CD8-positive, alpha-beta memory T cell (primary cell): Measurements from ENCODE around the gene NCAM1. TPM values are rescaled to one million over a fixed set of nuclear protein-coding genes. Genes with fewer than 3 reads are reported as not detected.

Experiments used
- CTCF ChIA-PET: fragments of 350-600 bp; sonication (Branson Sonifier 250); formaldehyde crosslinking; loops from one replicate; lab custom pipeline; 2021; ENCODE audit warnings: antibody characterized with exemption; lab: Charles Lee
- POLR2A ChIA-PET: fragments of 350-600 bp; sonication (Branson Sonifier 250); formaldehyde crosslinking; loops from one replicate; lab custom pipeline; 2021; ENCODE audit warnings: antibody characterized with exemption; lab: Charles Lee
- DNase-seq, 5 donors: peaks; one replicate each; pipeline versions ENCODE4 v3.0.0 to v3.0.0-alpha.2; 2020 to 2022; ENCODE audit warnings: mixed read lengths in 1 of 5
- H3K27ac ChIP-seq: one replicate; pipeline ENCODE4 v1.7.0; 2013; ENCODE audit warnings: low read depth, mild to moderate bottlenecking, low read length, moderate library complexity
- H3K27me3 ChIP-seq: 2 replicates; pipeline ENCODE4 v1.7.0; 2013; ENCODE audit warnings: low read length, mild to moderate bottlenecking; ENCODE audit not compliant: insufficient read depth, poor library complexity, severe bottlenecking
- H3K36me3 ChIP-seq: 2 replicates; pipeline ENCODE4 v1.7.0; 2013; ENCODE audit warnings: mild to moderate bottlenecking, low read length, moderate library complexity; ENCODE audit not compliant: insufficient read depth
- H3K4me1 ChIP-seq: 2 replicates; pipeline ENCODE4 v1.7.0; 2013; ENCODE audit warnings: mild to moderate bottlenecking, low read length, moderate library complexity; ENCODE audit not compliant: insufficient read depth
- H3K4me3 ChIP-seq: 2 replicates; pipeline ENCODE4 v1.7.0; 2013; ENCODE audit warnings: mild to moderate bottlenecking, low read length
- H3K9me3 ChIP-seq: 2 replicates; pipeline ENCODE4 v1.7.0; 2013; ENCODE audit warnings: mild to moderate bottlenecking, low read length
- H3K27ac Mint-ChIP-seq, 8 donors: one replicate each; pipeline ENCODE4 v1.8.0; 2020 to 2021; ENCODE audit warnings: mixed read lengths in 8 of 8, mild to moderate bottlenecking in 6 of 8, inconsistent platforms in 3 of 8, moderate library complexity in 3 of 8
- H3K27me3 Mint-ChIP-seq, 2 donors: one replicate each; pipeline ENCODE4 v1.8.0; 2020 to 2021; ENCODE audit warnings: mixed read lengths in 2 of 2, mild to moderate bottlenecking in 1 of 2, moderate library complexity in 1 of 2
- H3K36me3 Mint-ChIP-seq, 3 donors: one replicate each; pipeline ENCODE4 v1.8.0; 2020 to 2021; ENCODE audit warnings: mixed read lengths in 3 of 3, inconsistent platforms in 1 of 3, mild to moderate bottlenecking in 1 of 3
- H3K4me1 Mint-ChIP-seq, 3 donors: one replicate each; pipeline ENCODE4 v1.8.0; 2020 to 2021; ENCODE audit warnings: mixed read lengths in 3 of 3, inconsistent platforms in 1 of 3, mild to moderate bottlenecking in 1 of 3
- H3K4me3 Mint-ChIP-seq, 7 donors: one replicate each; pipeline ENCODE4 v1.8.0; 2020 to 2021; ENCODE audit warnings: mixed read lengths in 7 of 7, mild to moderate bottlenecking in 6 of 7, moderate library complexity in 4 of 7, inconsistent platforms in 2 of 7
- H3K9me3 Mint-ChIP-seq, 5 donors: one replicate each; pipeline ENCODE4 v1.8.0; 2020 to 2022; ENCODE audit warnings: mixed read lengths in 5 of 5, mild to moderate bottlenecking in 3 of 5, moderate library complexity in 2 of 5, inconsistent platforms in 1 of 5
- polyA plus RNA-seq: library from polyadenylated mRNA; unstranded; fragments of 300-500 nt; fragmentation: Illumina TruSeq; gene quantifications from one replicate; pipeline ENCODE4 v1.2.3, GENCODE V29; 2021
- total RNA-seq, 2 experiments: library from RNA; stranded (reverse); gene quantifications; one replicate each; pipeline ENCODE4 v1.2.3, GENCODE V29; 2021

Gene NCAM1
- total and polyA plus RNA-seq, 3 experiments from 2014 or later: 0.16 to 1.7 TPM; not detected in 1

GRCh38 chr11:113152500-113152899, 191.3 kb downstream of the NCAM1 start:
- Mint-ChIP-seq H3K27me3 (peaks cover 4 to 5% of the 10 kb centered on the region in 2 donors), H3K4me3 (no peak overlapping the region), H3K9me3 (peaks cover 0 to 1% (median 0%) of the 10 kb centered on the region in 5 donors), H3K27ac (no peak overlapping the region), H3K36me3 (no peaks in the 10 kb centered on the region), H3K4me1 (no peaks in the 10 kb centered on the region)
- H3K4me3 ChIP-seq: no peak overlapping the region
- H3K27me3 ChIP-seq: no peaks in the 10 kb centered on the region
- no peaks in the 10 kb centered on the region for H3K4me1 ChIP-seq
- POLR2A ChIA-PET: no interaction called here
- H3K27ac ChIP-seq: no peak overlapping the region
- H3K36me3 ChIP-seq: no peaks in the 10 kb centered on the region
- H3K9me3 ChIP-seq: no peaks in the 10 kb centered on the region
- DNase-seq: no peak
- CTCF ChIA-PET: no interaction called here

- H3K27ac Mint-ChIP-seq: no peak overlapping the region
- Histone ChIP-seq H3K27ac (no peak overlapping the region), H3K4me3 (no peak overlapping the region), H3K36me3 (no peaks in the 10 kb centered on the region), H3K27me3 (no peaks in the 10 kb centered on the region), H3K9me3 (no peaks in the 10 kb centered on the region), H3K4me1 (no peaks in the 10 kb centered on the region)
- ChIA-PET POLR2A (no interaction called here), CTCF (no interaction called here)
- no peak overlapping the region for H3K4me3 Mint-ChIP-seq
- no peak for DNase-seq
- H3K4me1 Mint-ChIP-seq: no peaks in the 10 kb centered on the region
- peaks cover 0 to under 1% (median 0%) of the 10 kb centered on the region in 5 donors for H3K9me3 Mint-ChIP-seq
- no peaks in the 10 kb centered on the region for H3K36me3 Mint-ChIP-seq
- H3K27me3 Mint-ChIP-seq: peaks cover 2 to 4% of the 10 kb centered on the region in 2 donors
Observed at GRCh38 chr11:113153847-113154246, 192.6 kb downstream of the NCAM1 start.

GRCh38 chr11:113159988-113160807, 199.0 kb downstream of the NCAM1 start:
- Histone ChIP-seq H3K27ac (no peak overlapping the region), H3K4me3 (no peak overlapping the region), H3K27me3 (no peaks in the 10 kb centered on the region), H3K9me3 (no peaks in the 10 kb centered on the region), H3K36me3 (no peaks in the 10 kb centered on the region), H3K4me1 (no peaks in the 10 kb centered on the region)
- ChIA-PET CTCF (no interaction called here), POLR2A (no interaction called here)
- Mint-ChIP-seq H3K4me1 (no peaks in the 10 kb centered on the region), H3K4me3 (no peak overlapping the region), H3K27me3 (peaks cover 3% of the 10 kb centered on the region in 2 donors), H3K27ac (no peak overlapping the region), H3K36me3 (no peaks in the 10 kb centered on the region), H3K9me3 (no peaks in the 10 kb centered on the region)
- DNase-seq: no peak

- CTCF ChIA-PET: no interaction called here
- Mint-ChIP-seq H3K4me1 (no peaks in the 10 kb centered on the region), H3K4me3 (no peak overlapping the region), H3K36me3 (no peaks in the 10 kb centered on the region), H3K9me3 (no peaks in the 10 kb centered on the region), H3K27me3 (peaks cover 3% of the 10 kb centered on the region in 2 donors), H3K27ac (no peak overlapping the region)
- H3K4me3 ChIP-seq: no peak overlapping the region
- DNase-seq: no peak
- POLR2A ChIA-PET: no interaction called here
- no peak overlapping the region for H3K27ac ChIP-seq
- H3K9me3 ChIP-seq: no peaks in the 10 kb centered on the region
- H3K4me1 ChIP-seq: no peaks in the 10 kb centered on the region
- H3K36me3 ChIP-seq: no peaks in the 10 kb centered on the region
- H3K27me3 ChIP-seq: no peaks in the 10 kb centered on the region
Observed at GRCh38 chr11:113160808-113161124, 199.5 kb downstream of the NCAM1 start.

- no peak overlapping the region for H3K4me3 Mint-ChIP-seq
- peaks cover 0 to 1% (median 0%) of the 10 kb centered on the region in 5 donors for H3K9me3 Mint-ChIP-seq
- no peaks in the 10 kb centered on the region for H3K36me3 Mint-ChIP-seq
- no peak overlapping the region for H3K27ac ChIP-seq
- peaks cover 3% of the 10 kb centered on the region in 2 donors for H3K27me3 Mint-ChIP-seq
- H3K4me3 ChIP-seq: no peak overlapping the region
- CTCF ChIA-PET: no interaction called here
- H3K36me3 ChIP-seq: no peaks in the 10 kb centered on the region
- DNase-seq: no peak
- no peak overlapping the region for H3K27ac Mint-ChIP-seq
- no peaks in the 10 kb centered on the region for H3K4me1 ChIP-seq
- no peaks in the 10 kb centered on the region for H3K27me3 ChIP-seq
- H3K4me1 Mint-ChIP-seq: no peaks in the 10 kb centered on the region
- no peaks in the 10 kb centered on the region for H3K9me3 ChIP-seq
- POLR2A ChIA-PET: no interaction called here
Observed at GRCh38 chr11:113161711-113162591, 200.7 kb downstream of the NCAM1 start.

- no peak overlapping the region for H3K27ac Mint-ChIP-seq
- H3K27ac ChIP-seq: no peak overlapping the region
- no peak for DNase-seq
- POLR2A ChIA-PET: no interaction called here
- H3K36me3 Mint-ChIP-seq: no peaks in the 10 kb centered on the region
- H3K4me1 ChIP-seq: no peaks in the 10 kb centered on the region
- H3K9me3 ChIP-seq: no peaks in the 10 kb centered on the region
- H3K4me3 ChIP-seq: no peak overlapping the region
- H3K4me1 Mint-ChIP-seq: no peaks in the 10 kb centered on the region
- H3K9me3 Mint-ChIP-seq: peaks cover 0 to 1% (median 0%) of the 10 kb centered on the region in 5 donors
- no peak overlapping the region for H3K4me3 Mint-ChIP-seq
- H3K27me3 ChIP-seq: no peaks in the 10 kb centered on the region
- no peaks in the 10 kb centered on the region for H3K36me3 ChIP-seq
- CTCF ChIA-PET: no interaction called here
- H3K27me3 Mint-ChIP-seq: peaks cover 3% of the 10 kb centered on the region in 2 donors
Observed at GRCh38 chr11:113162592-113162962, 201.4 kb downstream of the NCAM1 start.

- Mint-ChIP-seq H3K4me3 (peak overlapping the region in 1 of 7 donors; percentile 67), H3K4me1 (no peaks in the 10 kb centered on the region), H3K27ac (peak overlapping the region in 1 of 8 donors; percentile 53), H3K36me3 (no peaks in the 10 kb centered on the region), H3K9me3 (peaks cover 0 to 1% (median 0%) of the 10 kb centered on the region in 5 donors), H3K27me3 (peaks cover 3% of the 10 kb centered on the region in 2 donors)
- Histone ChIP-seq H3K27ac (no peak overlapping the region), H3K36me3 (no peaks in the 10 kb centered on the region), H3K27me3 (no peaks in the 10 kb centered on the region), H3K4me3 (no peak overlapping the region), H3K4me1 (no peaks in the 10 kb centered on the region), H3K9me3 (no peaks in the 10 kb centered on the region)
- DNase-seq: no peak
- POLR2A ChIA-PET: no interaction called here
- CTCF ChIA-PET: no interaction called here
Observed at GRCh38 chr11:113163291-113164030, 202.2 kb downstream of the NCAM1 start.
